MCF 10A (cell line): ENCODE results near the gene SNAI3. TPM values are rescaled to one million over a fixed set of nuclear protein-coding genes. Genes with fewer than 3 reads are reported as not detected.
A peak's percentile ranks its signal among the peaks of the same experiment; 100 is the strongest.

Experiments
- BruUV-seq: library from RNA; stranded (reverse); fragments of 400-500 nt; replicated peaks from 2 replicates; lab custom pipeline; 2021; lab: Mats Ljungman, UMichigan
- CTCF ChIA-PET: fragments of 300-600 bp; sonication (Branson Sonifier 250); formaldehyde crosslinking; extraction: SDS; loops from one replicate; lab custom pipeline; 2021; ENCODE audit warnings: antibody characterized with exemption, inconsistent platforms; lab: Yijun Ruan, JAX
- POLR2A ChIA-PET: fragments of 300-600, 350-650 bp; sonication (Branson Sonifier 250); formaldehyde crosslinking; extraction: SDS; loops from one replicate; lab custom pipeline; 2020; ENCODE audit warnings: antibody characterized with exemption, inconsistent platforms; lab: Yijun Ruan, JAX
- DNase-seq: peaks from one replicate; pipeline ENCODE4 v3.0.0-alpha.2; 2018; ENCODE audit not compliant: unreplicated experiment
- H3K27ac Mint-ChIP-seq: one replicate; pipeline ENCODE4 v1.8.0; 2022; ENCODE audit warnings: mild to moderate bottlenecking, low read depth, mixed read lengths; ENCODE audit not compliant: unreplicated experiment
- H3K27me3 Mint-ChIP-seq: one replicate; pipeline ENCODE4 v1.8.0; 2022; ENCODE audit warnings: mixed read lengths; ENCODE audit not compliant: insufficient read depth, unreplicated experiment
- H3K36me3 Mint-ChIP-seq: one replicate; pipeline ENCODE4 v1.8.0; 2022; ENCODE audit warnings: mild to moderate bottlenecking, moderate library complexity, mixed read lengths; ENCODE audit not compliant: insufficient read depth, unreplicated experiment
- H3K4me1 Mint-ChIP-seq: one replicate; pipeline ENCODE4 v1.8.0; 2022; ENCODE audit warnings: mixed read lengths; ENCODE audit not compliant: insufficient read depth, unreplicated experiment
- H3K4me3 Mint-ChIP-seq: one replicate; pipeline ENCODE4 v1.8.0; 2022; ENCODE audit warnings: mild to moderate bottlenecking, moderate library complexity, mixed read lengths; ENCODE audit not compliant: unreplicated experiment
- H3K9me3 Mint-ChIP-seq: one replicate; pipeline ENCODE4 v1.8.0; 2022; ENCODE audit warnings: mixed read lengths; ENCODE audit not compliant: unreplicated experiment
- CTCF ChIP-seq: fragments of 200-600 bp; IDR thresholded peaks from one replicate; pipeline ENCODE4 v1.8.0; 2022; ENCODE audit warnings: antibody characterized with exemption, mild to moderate bottlenecking; ENCODE audit not compliant: unreplicated experiment
- intact Hi-C: fragments of 100-400 bp; cut with micrococcal nuclease; formaldehyde crosslinking; loops from 2 replicates; pipeline ENCODE4 v1.14.1; 2022
- total RNA-seq: library from RNA; stranded (reverse); gene quantifications from 2 replicates; pipeline ENCODE4 v1.2.3, GENCODE V29; 2022

Gene SNAI3
- total RNA-seq, 1 experiment from 2014 or later, result not detected

DNA sequence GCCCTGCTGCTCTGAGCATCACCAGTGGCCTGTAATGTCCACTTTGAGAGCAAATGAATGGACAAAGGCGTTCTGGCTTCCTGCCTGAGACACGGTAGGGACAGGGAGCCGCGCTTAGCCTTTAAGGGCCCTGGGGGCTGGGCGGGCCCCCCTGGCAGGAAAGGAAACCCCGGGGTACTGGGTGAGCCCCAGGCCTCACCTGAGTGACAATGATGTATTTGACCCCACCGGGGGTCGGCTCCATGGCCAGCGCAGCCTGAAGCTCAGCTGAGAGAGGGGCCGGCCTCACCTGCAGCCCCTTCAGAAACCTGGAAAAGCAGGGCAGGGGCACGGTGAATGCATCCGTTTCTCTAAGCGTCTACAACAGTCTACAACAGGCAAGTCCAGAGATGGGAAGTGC is 33.2 kb downstream of the SNAI3 start:
- CTCF ChIA-PET, result no interaction called here
- Mint-ChIP-seq H3K4me3 (no peak overlapping the region), H3K9me3 (no peaks in the 10 kb centered on the region), H3K4me1 (no peaks in the 10 kb centered on the region), H3K27me3 (no peaks in the 10 kb centered on the region), H3K36me3 (peaks cover 12% of the 10 kb centered on the region), H3K27ac (no peak overlapping the region)
- intact Hi-C loops, result no loop called here
- POLR2A ChIA-PET, result no interaction called here
- BruUV-seq, result no TSS peak
- no peak for DNase-seq
- TF ChIP-seq CTCF, result no peak

GRCh38 chr16:88652762-88653063 is 33.6 kb downstream of the SNAI3 start:
- intact Hi-C loops, result no loop called here
- H3K4me1 Mint-ChIP-seq, result no peaks in the 10 kb centered on the region
- no peak overlapping the region for H3K4me3 Mint-ChIP-seq
- TF ChIP-seq CTCF, result no peak
- H3K27me3 Mint-ChIP-seq, result no peaks in the 10 kb centered on the region
- no peak overlapping the region for H3K27ac Mint-ChIP-seq
- ChIA-PET CTCF (no interaction called here), POLR2A (no interaction called here)
- H3K36me3 Mint-ChIP-seq, result peaks cover 12% of the 10 kb centered on the region
- DNase-seq, result no peak
- H3K9me3 Mint-ChIP-seq, result no peaks in the 10 kb centered on the region
- no TSS peak for BruUV-seq

GRCh38 chr16:88651989-88652761 is 34.1 kb downstream of the SNAI3 start:
- POLR2A ChIA-PET, result interaction anchor here (0.7 kb wide), 1 partner anchor 34 kb away, joined by 3 read pairs; no protein-coding TSS in a partner anchor
- TSS peak; percentile 51 for BruUV-seq
- intact Hi-C loops, result no loop called here

More at GRCh38 chr16:88651989-88652761, 34.1 kb downstream of the SNAI3 start:
- Mint-ChIP-seq H3K27me3 (no peaks in the 10 kb centered on the region), H3K27ac (no peak overlapping the region), H3K4me1 (no peaks in the 10 kb centered on the region), H3K4me3 (no peak overlapping the region), H3K36me3 (peaks cover 12% of the 10 kb centered on the region), H3K9me3 (no peaks in the 10 kb centered on the region)
- no peak for DNase-seq
- no peak for TF ChIP-seq CTCF
- CTCF ChIA-PET, result no interaction called here
